ENCODE measurements around the gene LGALS16.

DNA sequence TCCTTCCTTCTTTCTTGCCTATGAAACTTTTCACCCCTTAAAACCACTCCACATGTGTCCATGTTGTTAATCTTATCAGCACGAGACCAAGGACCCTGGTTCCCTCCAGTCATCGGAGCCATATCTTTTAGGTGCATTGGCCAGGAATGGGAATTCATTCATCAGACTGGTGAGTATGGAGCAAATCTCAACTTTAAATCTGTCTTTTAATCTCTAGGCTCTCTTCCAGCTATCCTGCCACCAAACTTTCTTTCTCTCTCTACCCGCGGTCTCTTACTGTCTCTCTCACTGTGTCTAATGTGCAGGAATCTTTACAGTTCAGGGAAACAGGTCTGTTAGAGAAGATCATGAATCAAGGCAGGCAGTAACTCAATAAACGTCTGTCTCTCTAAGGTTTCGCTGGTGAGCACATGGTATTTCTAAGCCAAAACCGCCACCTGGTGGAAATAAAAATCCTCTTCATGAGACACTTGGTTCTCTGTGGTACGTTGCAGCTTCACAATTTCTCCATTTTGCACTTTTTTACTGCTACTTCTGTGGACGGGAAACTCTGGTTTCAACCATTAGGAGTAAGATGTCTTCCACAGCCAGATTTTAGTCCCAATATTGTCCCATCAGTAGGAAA lies 16.1 kb downstream of the LGALS16 start:
- no peak for TF ChIP-seq POLR2A (IDR thresholded peaks at IDR 0.05)
- TF ChIP-seq, protein P1, sequence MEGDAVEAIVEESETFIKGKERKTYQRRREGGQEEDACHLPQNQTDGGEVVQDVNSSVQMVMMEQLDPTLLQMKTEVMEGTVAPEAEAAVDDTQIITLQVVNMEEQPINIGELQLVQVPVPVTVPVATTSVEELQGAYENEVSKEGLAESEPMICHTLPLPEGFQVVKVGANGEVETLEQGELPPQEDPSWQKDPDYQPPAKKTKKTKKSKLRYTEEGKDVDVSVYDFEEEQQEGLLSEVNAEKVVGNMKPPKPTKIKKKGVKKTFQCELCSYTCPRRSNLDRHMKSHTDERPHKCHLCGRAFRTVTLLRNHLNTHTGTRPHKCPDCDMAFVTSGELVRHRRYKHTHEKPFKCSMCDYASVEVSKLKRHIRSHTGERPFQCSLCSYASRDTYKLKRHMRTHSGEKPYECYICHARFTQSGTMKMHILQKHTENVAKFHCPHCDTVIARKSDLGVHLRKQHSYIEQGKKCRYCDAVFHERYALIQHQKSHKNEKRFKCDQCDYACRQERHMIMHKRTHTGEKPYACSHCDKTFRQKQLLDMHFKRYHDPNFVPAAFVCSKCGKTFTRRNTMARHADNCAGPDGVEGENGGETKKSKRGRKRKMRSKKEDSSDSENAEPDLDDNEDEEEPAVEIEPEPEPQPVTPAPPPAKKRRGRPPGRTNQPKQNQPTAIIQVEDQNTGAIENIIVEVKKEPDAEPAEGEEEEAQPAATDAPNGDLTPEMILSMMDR (IDR thresholded peaks at IDR 0.05) = peak; percentile 40 to 67 (median 50)

Measured in esophagus squamous epithelium (tissue), 4 donors.